ENCODE measurements around the gene NR2F1-AS1.
A peak's percentile ranks its signal among the peaks of the same experiment; 100 is the strongest.

NR2F1-AS1 gene

DNA sequence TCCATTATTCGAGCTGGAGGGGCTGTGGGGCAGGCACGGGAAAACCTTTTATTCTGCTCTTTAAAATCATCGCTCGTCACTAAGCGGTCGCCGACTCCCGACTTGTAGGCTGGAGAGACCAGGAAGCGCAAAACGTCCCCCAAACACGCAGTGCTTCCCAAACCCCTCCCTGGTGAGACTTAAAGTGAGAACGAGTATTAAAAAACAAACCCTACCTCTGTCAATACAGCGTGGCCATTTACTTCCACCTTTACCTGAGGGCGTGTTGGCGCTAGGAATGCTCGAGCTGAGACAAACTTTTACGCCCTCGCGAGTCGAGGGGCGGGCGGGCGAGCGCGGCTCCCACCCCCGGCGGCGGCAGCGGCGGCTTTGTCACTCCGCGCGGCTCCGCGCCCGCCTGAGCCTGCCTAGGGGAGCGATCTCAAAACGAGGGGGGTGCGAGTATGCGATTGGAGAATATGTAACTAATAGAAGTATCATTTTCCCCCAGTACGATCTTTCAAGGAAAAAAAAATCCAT is at the start of gene NR2F1-AS1:
Gene NR2F1-AS1, minus strand, starts transcription at position 293 of the 519 bp plus-strand sequence.
- TF ChIP-seq, protein P1, sequence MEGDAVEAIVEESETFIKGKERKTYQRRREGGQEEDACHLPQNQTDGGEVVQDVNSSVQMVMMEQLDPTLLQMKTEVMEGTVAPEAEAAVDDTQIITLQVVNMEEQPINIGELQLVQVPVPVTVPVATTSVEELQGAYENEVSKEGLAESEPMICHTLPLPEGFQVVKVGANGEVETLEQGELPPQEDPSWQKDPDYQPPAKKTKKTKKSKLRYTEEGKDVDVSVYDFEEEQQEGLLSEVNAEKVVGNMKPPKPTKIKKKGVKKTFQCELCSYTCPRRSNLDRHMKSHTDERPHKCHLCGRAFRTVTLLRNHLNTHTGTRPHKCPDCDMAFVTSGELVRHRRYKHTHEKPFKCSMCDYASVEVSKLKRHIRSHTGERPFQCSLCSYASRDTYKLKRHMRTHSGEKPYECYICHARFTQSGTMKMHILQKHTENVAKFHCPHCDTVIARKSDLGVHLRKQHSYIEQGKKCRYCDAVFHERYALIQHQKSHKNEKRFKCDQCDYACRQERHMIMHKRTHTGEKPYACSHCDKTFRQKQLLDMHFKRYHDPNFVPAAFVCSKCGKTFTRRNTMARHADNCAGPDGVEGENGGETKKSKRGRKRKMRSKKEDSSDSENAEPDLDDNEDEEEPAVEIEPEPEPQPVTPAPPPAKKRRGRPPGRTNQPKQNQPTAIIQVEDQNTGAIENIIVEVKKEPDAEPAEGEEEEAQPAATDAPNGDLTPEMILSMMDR (IDR thresholded peaks at IDR 0.05; ENCODE audit: control insufficient read depth, extremely low read depth, insufficient read depth), result no peak
- peak within 1 kb of the TSS; percentile 42 for H3K4me3 ChIP-seq (ENCODE audit: low read depth, low read length)
- no peak for DNase-seq (ENCODE audit: low read depth)

DNA sequence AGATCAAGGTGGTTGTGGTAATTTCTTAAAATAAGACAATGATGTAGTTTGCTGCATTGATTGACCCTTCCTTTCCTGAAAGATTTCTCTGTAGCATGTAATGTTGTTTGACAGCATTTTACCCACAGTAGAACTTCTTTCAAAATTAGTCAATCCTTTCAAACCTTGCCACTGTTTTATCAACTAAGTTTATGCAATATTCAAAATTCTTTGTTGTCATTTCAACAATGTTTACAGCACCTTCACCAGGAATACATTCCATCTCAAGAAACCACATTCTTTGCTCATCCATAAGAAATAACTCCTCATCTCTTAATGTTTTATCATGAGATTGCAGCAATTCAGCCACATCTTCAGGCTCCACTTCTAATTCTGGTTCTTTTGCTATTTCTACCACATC is 45.8 kb upstream of the NR2F1-AS1 start:
- no peak overlapping the region for H3K4me3 ChIP-seq (ENCODE audit: low read depth, low read length)
- TF ChIP-seq, protein P1 (IDR thresholded peaks at IDR 0.05; ENCODE audit: control insufficient read depth, extremely low read depth, insufficient read depth), result no peak
- DNase-seq (ENCODE audit: low read depth), result no peak

- no peak for DNase-seq (ENCODE audit: low read depth)
- no peak overlapping the region for H3K4me3 ChIP-seq (ENCODE audit: low read depth, low read length)
- TF ChIP-seq, protein P1 (IDR thresholded peaks at IDR 0.05; ENCODE audit: control insufficient read depth, extremely low read depth, insufficient read depth), result no peak
These were observed 42.1 kb upstream of the NR2F1-AS1 start for GRCh38 chr5:93623153-93623552.

DNA sequence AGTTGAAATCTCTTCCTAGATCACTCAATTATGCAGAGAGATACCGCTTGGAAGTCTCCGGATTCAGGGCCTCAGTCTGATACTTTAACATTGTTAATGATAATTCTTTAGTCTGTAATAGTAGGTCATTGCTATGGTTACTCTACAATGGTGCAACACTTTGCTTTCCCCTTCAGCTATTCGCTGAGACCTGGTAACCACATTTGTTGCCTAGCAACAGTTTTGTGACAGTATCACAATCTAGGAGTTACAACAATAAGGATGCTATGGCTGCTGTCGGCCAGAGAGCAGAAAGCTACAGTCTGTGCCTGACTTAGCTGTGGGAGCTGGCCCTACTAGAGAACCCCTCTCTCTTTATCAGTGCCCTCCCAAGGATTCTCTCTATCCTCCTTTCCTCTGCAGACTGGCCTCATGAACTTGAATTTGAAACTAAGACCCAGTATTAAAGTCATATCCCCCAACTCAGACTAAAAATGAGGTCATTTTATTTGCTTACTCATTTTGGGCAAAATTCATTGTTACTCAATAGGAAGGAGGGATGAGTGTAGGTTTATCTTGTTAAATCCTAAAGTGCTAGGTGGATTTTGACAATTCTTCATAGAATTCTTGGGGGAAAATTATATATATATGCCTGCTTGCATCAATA is 41.3 kb upstream of the NR2F1-AS1 start:
- H3K4me3 ChIP-seq (ENCODE audit: low read depth, low read length), result no peak overlapping the region
- TF ChIP-seq, protein P1 (IDR thresholded peaks at IDR 0.05; ENCODE audit: control insufficient read depth, extremely low read depth, insufficient read depth), result no peak
- no peak for DNase-seq (ENCODE audit: low read depth)

DNA sequence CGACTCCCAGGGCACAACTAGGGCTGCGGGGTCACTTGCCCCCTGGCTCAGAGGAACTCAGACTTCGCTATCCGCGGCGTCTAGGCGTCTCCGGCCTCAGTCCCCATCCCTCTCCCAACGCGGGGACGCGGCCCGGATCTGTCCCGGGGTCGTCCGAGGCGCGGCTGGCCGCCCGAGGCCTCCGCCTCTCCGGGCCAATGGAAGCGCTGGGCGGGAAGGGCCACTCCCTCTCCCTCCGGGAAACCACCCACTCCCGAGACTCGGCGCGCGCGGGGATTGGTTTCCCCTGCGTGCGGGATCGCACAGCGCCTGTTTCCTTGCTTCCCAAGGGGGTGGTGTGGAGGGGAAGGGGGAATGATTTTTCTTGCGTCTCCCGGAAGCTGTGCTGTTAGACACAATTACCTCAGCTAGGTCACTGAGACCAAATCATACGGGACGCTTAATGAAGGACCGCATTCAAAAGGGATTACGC is 40.3 kb upstream of the NR2F1-AS1 start:
- no peak for DNase-seq (ENCODE audit: low read depth)
- TF ChIP-seq, protein P1 (IDR thresholded peaks at IDR 0.05; ENCODE audit: control insufficient read depth, extremely low read depth, insufficient read depth), result no peak
- no peak overlapping the region; the same call in 1 of the 2 replicates for H3K4me3 ChIP-seq (ENCODE audit: low read depth, low read length)

GRCh38 chr5:93620487-93621326 is 39.7 kb upstream of the NR2F1-AS1 start:
- peak overlapping the region; percentile 50 for H3K4me3 ChIP-seq (ENCODE audit: low read depth, low read length)
- TF ChIP-seq, protein P1 (IDR thresholded peaks at IDR 0.05; ENCODE audit: control insufficient read depth, extremely low read depth, insufficient read depth), result peak; percentile 44
- no peak for DNase-seq (ENCODE audit: low read depth)
